HG03095 (cell line): Measurements from ENCODE around the gene ANKRD18B.
"Not testable (repeated sequence)": the region's sequence is repeated elsewhere in the genome, so short reads cannot be mapped to it uniquely, and the experiment has no call there.

Experiments
- ATAC-seq: cut with Tn5 transposase; IDR thresholded peaks from one replicate; pipeline ENCODE4 v1.9.1; 2021; ENCODE audit warnings: moderate library complexity; ENCODE audit not compliant: unreplicated experiment

The ANKRD18B gene

DNA sequence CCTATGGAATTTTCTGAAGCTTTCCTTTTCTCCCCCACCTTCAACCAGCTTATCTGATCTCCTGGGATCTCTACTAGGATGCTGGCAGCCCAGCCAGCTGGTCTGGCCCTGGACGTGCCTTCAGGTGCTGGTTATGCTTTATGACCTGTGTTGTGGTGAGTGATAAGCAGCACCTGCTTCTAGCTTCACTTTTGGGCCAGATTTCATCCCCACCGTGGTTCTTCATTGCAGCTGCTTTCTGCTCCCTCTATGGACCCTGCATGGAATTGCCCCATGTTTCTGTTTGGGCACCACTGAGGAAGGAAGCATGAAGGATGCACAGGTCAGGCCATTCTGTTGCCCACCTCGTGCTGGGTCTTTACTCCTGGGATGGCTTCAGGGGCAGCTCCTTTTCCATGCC, 80.2 kb downstream of the ANKRD18B start:
- not testable (repeated sequence) for ATAC-seq

DNA sequence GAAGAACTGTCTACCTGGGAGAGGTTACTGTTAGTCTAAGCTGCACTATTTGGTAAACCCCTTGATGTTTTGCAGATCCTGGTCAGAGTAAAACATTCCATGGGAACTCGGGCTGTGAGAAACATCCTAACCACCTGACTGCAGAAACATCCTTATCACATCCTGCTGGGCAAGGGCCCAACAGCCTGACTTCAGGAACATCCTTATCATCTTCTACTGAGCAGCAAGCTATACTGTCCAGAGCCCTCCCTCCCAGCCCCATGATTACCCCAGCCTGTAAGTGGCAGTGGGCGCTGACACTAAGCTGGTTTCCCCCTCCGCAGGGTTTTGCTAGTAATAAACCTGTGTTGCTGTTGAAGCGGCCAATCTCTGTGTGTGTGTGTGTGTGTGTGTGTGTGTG, 80.9 kb downstream of the ANKRD18B start:
- not testable (repeated sequence) for ATAC-seq

DNA sequence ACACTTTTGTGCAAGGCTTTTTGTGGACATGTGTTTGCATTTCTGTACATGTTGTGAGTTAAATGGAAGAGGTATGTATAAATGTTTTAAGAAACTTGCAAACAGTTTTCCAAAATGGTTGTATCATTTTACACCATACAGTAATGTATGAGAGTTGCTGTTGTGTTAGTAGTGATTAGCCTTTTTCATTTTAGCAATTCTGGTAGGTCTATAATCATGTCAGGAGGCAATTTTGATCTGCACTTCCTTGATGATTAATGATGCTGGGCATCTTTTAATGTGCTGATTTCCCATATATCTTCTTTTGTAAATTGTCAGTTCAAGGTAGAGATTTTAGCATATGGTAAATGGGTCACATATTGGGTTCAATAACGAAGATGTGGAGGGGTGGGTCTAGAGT, 87.3 kb downstream of the ANKRD18B start:
- no peak for ATAC-seq

DNA sequence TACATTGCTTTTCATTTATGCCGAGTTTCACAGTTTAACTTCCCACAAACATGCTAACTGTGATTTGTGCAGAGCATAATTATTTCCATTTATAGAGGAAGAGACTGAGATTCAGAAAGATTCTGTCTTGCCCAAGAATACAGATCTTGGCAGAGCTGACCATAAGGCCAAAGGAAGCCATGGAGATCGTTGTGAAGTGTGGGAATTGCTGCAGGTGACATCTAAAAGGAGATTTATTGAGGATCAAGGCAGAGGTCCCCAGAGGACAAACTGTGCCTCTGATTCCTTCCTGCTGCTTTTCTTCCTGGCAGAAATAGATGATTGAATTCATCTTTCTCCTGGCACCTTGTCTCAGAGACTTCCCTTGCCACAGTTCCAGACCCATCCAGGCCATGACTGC, 88.4 kb downstream of the ANKRD18B start:
- ATAC-seq: not testable (repeated sequence)

DNA sequence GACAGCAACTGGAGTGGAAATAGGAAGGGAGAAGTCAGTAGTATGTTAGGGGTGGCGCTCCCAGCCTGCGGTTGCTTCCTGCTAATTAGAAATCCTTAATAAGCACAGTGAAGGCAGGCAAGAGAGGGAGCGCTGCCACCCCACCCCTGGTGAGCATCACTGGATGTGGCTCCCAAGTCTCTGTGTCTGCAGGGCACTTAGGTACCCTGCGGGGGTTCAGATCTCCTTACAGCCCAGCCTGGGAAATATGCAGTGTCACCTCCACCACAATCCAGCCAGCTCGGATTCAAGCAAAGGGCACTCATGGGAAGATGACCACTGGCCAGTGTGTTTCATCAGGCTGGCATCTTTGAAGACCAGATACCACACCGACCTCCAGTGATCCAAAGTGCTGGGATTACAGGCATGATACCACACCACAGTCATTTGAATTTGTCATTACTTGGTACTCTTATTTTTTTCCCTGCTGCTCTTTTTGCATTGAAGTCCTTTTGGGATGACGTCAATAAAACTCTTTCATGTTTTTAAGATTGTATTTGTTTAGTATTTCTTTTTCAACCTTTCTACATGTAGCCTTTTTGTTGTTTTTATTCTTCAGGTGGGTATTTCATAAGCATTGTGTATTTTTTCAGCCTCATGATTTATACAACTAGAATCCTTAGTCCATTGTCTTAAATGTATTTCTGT, 90.1 kb downstream of the ANKRD18B start:
- no peak for ATAC-seq

DNA sequence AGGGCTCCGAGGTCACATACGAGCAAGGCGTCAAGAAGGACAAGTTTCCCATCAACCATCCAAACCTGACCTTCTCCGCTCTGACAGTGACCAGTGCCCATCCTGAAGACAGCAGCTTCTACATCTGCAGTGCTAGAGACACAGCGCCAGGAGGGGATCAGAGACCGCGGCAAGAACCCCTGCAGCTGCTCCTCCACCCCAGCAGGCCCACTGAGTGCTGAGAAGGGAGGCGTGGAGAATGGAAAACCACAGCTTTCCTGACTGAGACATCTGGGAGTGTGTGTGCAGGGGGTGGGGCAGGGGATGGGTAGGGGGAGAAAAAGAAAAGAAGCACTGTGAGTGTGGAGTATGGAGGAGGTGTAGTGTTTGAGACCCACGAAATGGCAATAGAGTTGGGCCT, 94.3 kb downstream of the ANKRD18B start:
- not testable (repeated sequence) for ATAC-seq

DNA sequence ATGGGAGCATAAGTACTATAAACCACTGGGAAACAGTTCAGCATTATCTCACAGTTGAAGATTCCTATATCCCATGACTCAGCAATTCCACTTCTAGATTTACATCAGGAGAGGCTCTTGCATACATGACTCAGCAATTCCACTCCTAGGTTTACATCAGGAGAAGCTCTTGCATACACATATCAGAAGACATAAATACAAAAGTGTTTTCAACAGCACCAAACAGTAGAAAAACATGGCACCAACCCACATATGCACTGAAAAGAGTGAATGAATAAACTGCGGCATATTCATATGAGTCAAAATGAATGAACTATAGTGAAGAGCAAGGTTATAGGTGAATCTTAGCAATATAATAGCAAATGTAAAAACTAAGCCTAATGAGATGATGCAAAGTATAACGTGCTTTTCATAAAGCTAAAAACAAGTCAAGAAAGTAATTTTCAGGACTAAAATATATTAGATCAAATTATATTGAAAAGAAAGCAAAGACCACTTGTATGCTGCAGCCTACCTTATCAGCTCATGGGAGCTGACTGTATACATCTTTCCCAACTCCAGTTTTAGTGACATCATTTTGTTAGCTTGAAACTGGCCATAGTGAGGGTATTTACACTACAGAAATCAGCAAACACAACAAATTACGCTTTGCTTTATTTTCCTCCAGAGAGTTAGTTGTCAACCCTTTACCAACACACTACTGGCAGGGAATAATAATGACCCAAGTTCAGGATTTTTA, 95.8 kb downstream of the ANKRD18B start:
- ATAC-seq: no peak

DNA sequence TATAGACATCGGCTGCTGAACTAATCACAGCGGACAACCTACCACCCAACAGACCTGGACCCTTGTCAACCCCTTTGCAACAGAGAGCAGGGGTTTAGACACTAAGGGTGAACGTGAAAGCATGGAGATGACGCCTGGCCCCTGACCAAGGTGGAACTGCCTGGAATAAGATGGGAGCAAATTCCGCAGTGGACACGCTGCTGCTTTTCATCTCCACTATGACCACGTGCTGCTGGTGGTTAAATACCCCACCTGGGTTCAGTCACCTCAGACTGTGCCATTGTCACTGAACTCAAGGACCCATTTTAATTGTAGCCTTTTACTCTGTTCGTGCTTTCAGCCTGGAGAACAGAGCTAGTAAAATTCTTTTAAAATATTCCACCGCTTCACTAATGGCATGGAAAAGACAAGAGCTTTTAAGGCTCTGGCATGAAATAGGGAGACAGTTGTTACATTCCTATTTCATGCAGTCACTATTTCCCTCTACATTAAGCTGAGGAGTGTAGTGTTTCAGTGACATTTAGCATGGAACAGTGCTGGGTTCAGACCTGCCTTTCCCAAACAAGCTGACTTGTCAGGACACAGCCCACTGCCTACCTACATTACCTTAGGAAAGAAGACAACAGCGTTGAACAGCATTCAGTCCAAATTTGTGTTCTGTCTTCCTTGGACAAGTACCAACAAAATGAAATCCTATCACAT, 96.8 kb downstream of the ANKRD18B start:
- no peak for ATAC-seq
